Activated CD4-positive, alpha-beta T cell treated with anti-CD3 and anti-CD28 coated beads, Interleukin-2, amount 50 U/mL, for 48 hours (primary cell): Measurements from ENCODE around the gene TNFSF11.

ENCODE experiments used
- DNase-seq, 2 experiments: peaks; one replicate each; pipeline ENCODE4 v3.0.0-alpha.2; 2020

The TNFSF11 gene

DNA sequence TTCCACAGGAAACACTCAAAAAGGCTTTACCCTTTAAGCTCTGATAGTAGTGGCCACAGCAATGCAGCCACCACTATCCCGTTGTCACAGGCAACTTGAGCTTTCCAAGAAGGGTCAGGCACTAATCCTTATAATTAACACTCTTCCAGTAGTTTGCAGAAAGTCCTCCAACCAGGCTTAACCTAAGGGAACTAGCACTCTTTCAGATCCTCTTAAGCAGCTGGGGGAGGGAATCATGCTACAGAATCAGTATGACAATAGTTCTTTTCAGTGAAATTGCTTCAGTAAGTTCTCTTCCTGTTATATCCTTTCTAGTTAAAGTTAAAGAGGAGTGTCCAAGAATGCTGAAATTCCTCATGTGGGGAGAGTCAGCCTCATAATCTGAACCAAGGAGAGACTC is 82.2 kb downstream of the TNFSF11 start:
- DNase-seq: no peak

DNA sequence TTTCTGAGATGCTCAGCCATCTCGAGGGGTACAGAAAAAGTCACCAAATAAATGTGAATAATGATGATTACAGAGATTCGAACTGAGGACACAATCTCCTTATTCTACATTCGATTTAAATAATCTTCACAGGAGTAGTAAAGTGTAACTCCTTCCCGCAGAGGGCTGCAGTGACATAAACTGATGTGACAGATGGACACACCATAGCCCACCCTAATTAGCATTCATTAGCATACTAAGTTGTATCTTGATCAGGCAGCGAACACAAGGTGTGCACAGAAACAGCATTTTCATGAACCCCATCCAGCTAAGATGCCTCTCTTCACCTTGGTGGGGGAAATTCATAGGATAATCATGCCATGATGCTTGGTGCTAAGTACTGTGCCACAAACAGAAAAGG is 83.0 kb downstream of the TNFSF11 start:
- DNase-seq: no peak
